Anterior cingulate cortex (tissue), 58 donors: ENCODE results near the gene UNC13C.

Experiments used
- DNase-seq, 58 donors: peaks; one replicate each; lab custom pipeline; 2025; lab: John Stamatoyannopoulos, UW

The UNC13C gene

GRCh38 chr15:54101664-54102270, 123.5 kb downstream of the UNC13C start:
- DNase-seq, result no peak

GRCh38 chr15:54102704-54103103, 124.5 kb downstream of the UNC13C start:
- no peak for DNase-seq

- DNase-seq, result no peak
Observed at GRCh38 chr15:54109014-54109413, 130.8 kb downstream of the UNC13C start.

- DNase-seq, result no peak
Observed at GRCh38 chr15:54119051-54119450, 140.8 kb downstream of the UNC13C start.

- no peak for DNase-seq
Observed at GRCh38 chr15:54120949-54121463, 142.8 kb downstream of the UNC13C start.

GRCh38 chr15:54127574-54127973, 149.3 kb downstream of the UNC13C start:
- no peak for DNase-seq

- no peak for DNase-seq
Observed at GRCh38 chr15:54131410-54131809, 153.2 kb downstream of the UNC13C start.

- no peak for DNase-seq
Observed at GRCh38 chr15:54149115-54149531, 170.9 kb downstream of the UNC13C start.

GRCh38 chr15:54150255-54150654, 172.0 kb downstream of the UNC13C start:
- DNase-seq, result peak in 2 of 58 donors; percentile 1 to 11

GRCh38 chr15:54159012-54159411, 180.8 kb downstream of the UNC13C start:
- DNase-seq, result no peak

GRCh38 chr15:54187325-54187724, 209.1 kb downstream of the UNC13C start:
- no peak for DNase-seq

- no peak for DNase-seq
Observed at GRCh38 chr15:54197995-54198394, 219.8 kb downstream of the UNC13C start.

GRCh38 chr15:54206586-54207321, 228.5 kb downstream of the UNC13C start:
- DNase-seq, result no peak

- no peak for DNase-seq
Observed at GRCh38 chr15:54208786-54209185, 230.5 kb downstream of the UNC13C start.

- no peak for DNase-seq
Observed at GRCh38 chr15:54212635-54213034, 234.4 kb downstream of the UNC13C start.

GRCh38 chr15:54226455-54226854, 248.2 kb downstream of the UNC13C start:
- no peak for DNase-seq

- DNase-seq, result no peak
Observed at GRCh38 chr15:54227569-54227968, 249.3 kb downstream of the UNC13C start.

GRCh38 chr15:54250326-54250725, 272.1 kb downstream of the UNC13C start:
- DNase-seq, result peak in 2 of 58 donors; percentile 3 to 4

- DNase-seq, result no peak
Observed at GRCh38 chr15:54256190-54256589, 277.9 kb downstream of the UNC13C start.

GRCh38 chr15:54273928-54274327, 295.7 kb downstream of the UNC13C start:
- DNase-seq, result no peak

- no peak for DNase-seq
Observed at GRCh38 chr15:54277834-54278233, 299.6 kb downstream of the UNC13C start.

- no peak for DNase-seq
Observed at GRCh38 chr15:54280726-54281125, 302.5 kb downstream of the UNC13C start.
